DND-41 (cell line): ENCODE results near the gene TEX13B.
"Not testable (repeated sequence)": the region's sequence is repeated elsewhere in the genome, so short reads cannot be mapped to it uniquely, and the experiment has no call there.

Experiments
- ATAC-seq: fragments of 200-7000 bp; cut with Tn5 transposase; 3 replicates; pipeline ENCODE4 v1.9.1; 2021; ENCODE audit warnings: low read depth; ENCODE audit not compliant: insufficient read depth
- DNase-seq: peaks from one replicate; pipeline ENCODE4 v3.0.0-alpha.2; 2020
- H2AFZ ChIP-seq: 2 replicates; pipeline ENCODE4 v1.6.0; 2012; ENCODE audit warnings: low read depth, low read length
- H3K27ac ChIP-seq: 2 replicates; pipeline ENCODE4 v1.5.1; 2012; ENCODE audit warnings: low read length, inconsistent platforms
- H3K27me3 ChIP-seq: fragments of 200-600 bp; sonication (generic); 2 replicates; pipeline ENCODE4 v1.6.0; 2012; ENCODE audit warnings: low read length, mild to moderate bottlenecking, inconsistent platforms; ENCODE audit not compliant: insufficient read depth, poor library complexity
- H3K36me3 ChIP-seq: 2 replicates; pipeline ENCODE4 v1.5.1; 2012; ENCODE audit warnings: low read length, inconsistent platforms; ENCODE audit not compliant: insufficient read depth
- H3K4me1 ChIP-seq: 2 replicates; pipeline ENCODE4 v1.5.1; 2012; ENCODE audit warnings: mild to moderate bottlenecking, low read length; ENCODE audit not compliant: insufficient read depth
- H3K4me2 ChIP-seq: 2 replicates; pipeline ENCODE4 v1.6.0; 2012; ENCODE audit warnings: mild to moderate bottlenecking, moderate library complexity, low read length, inconsistent platforms; ENCODE audit not compliant: insufficient read depth
- H3K4me3 ChIP-seq, 2 experiments: fragments of 200-600 bp in 1 of 2; shearing (Covaris generic) in 1 of 2; 2 replicates each; pipeline ENCODE4 v1.5.1; 2012 to 2016; ENCODE audit warnings: inconsistent platforms in 2 of 2, low read length in 2 of 2, mild to moderate bottlenecking in 2 of 2, low read depth in 1 of 2, moderate library complexity in 1 of 2
- H3K79me2 ChIP-seq: 2 replicates; pipeline ENCODE4 v1.6.0; 2012; ENCODE audit warnings: low read length, inconsistent platforms; ENCODE audit not compliant: insufficient read depth
- H3K9ac ChIP-seq: 2 replicates; pipeline ENCODE4 v1.6.0; 2012; ENCODE audit warnings: low read depth, mild to moderate bottlenecking, inconsistent platforms, low read length, moderate library complexity
- H3K9me3 ChIP-seq: 2 replicates; pipeline ENCODE4 v1.5.1; 2012; ENCODE audit warnings: low read length, moderate library complexity, mild to moderate bottlenecking, inconsistent platforms; ENCODE audit not compliant: insufficient read depth, severe bottlenecking
- H4K20me1 ChIP-seq: 2 replicates; pipeline ENCODE4 v1.6.0; 2012; ENCODE audit warnings: low read length; ENCODE audit not compliant: insufficient read depth
- CTCF ChIP-seq: IDR thresholded peaks from 2 replicates; pipeline ENCODE4 v1.5.1; 2012; ENCODE audit warnings: borderline replicate concordance, low read length, moderate library complexity, mild to moderate bottlenecking; ENCODE audit not compliant: poor library complexity, severe bottlenecking; ENCODE audit errors: extremely low read depth
- EZH2 ChIP-seq: IDR thresholded peaks from 3 replicates; pipeline ENCODE4 v1.6.1; 2012; ENCODE audit warnings: borderline replicate concordance, low read depth, mild to moderate bottlenecking, moderate library complexity, low read length, inconsistent platforms; ENCODE audit not compliant: severe bottlenecking

TEX13B gene

DNA sequence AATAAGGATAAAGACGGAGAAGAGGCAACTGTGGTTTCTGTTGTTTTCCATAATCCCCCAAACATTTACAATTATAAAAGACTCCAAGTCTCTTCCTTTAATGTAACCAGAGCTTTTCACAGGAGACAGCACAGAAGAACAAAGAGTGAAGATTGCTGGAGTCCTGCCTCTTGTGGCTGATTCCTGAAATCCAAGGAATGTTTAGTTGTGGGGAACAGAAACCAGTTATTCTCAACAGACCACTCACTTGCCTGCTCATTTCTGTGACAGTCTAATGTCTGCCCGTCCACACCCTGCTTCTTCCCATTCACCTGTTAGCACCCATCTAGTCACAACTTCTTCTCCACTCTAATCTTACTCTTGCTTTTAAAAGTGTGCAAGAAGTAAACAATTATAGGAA is 12.1 kb downstream of the TEX13B start:
- no peaks in the 10 kb centered on the region for H3K27me3 ChIP-seq
- no peak overlapping the region for H3K4me2 ChIP-seq
- TF ChIP-seq EZH2 (no peak), CTCF (no peak)
- no peaks in the 10 kb centered on the region for H4K20me1 ChIP-seq
- no peaks in the 10 kb centered on the region for H3K79me2 ChIP-seq
- H3K9me3 ChIP-seq = no peaks in the 10 kb centered on the region
- H3K27ac ChIP-seq = no peak overlapping the region
- H3K4me1 ChIP-seq = no peaks in the 10 kb centered on the region
- H3K9ac ChIP-seq = no peak overlapping the region
- DNase-seq (no peak), ATAC-seq (no peak)
- H3K36me3 ChIP-seq = no peaks in the 10 kb centered on the region
- no peak overlapping the region for H3K4me3 ChIP-seq
- H2AFZ ChIP-seq = no peak overlapping the region

- H3K9me3 ChIP-seq = no peaks in the 10 kb centered on the region
- H3K4me2 ChIP-seq = no peak overlapping the region
- TF ChIP-seq EZH2 (no peak), CTCF (no peak)
- no peaks in the 10 kb centered on the region for H4K20me1 ChIP-seq
- no peak overlapping the region for H3K4me3 ChIP-seq
- no peak overlapping the region for H3K9ac ChIP-seq
- H3K4me1 ChIP-seq = no peaks in the 10 kb centered on the region
- no peaks in the 10 kb centered on the region for H3K27me3 ChIP-seq
- ATAC-seq (no peak), DNase-seq (no peak)
- H3K36me3 ChIP-seq = no peaks in the 10 kb centered on the region
- no peak overlapping the region for H3K27ac ChIP-seq
- no peak overlapping the region for H2AFZ ChIP-seq
- no peaks in the 10 kb centered on the region for H3K79me2 ChIP-seq
These were observed 13.5 kb downstream of the TEX13B start for GRCh38 chrX:107968623-107969022.

DNA sequence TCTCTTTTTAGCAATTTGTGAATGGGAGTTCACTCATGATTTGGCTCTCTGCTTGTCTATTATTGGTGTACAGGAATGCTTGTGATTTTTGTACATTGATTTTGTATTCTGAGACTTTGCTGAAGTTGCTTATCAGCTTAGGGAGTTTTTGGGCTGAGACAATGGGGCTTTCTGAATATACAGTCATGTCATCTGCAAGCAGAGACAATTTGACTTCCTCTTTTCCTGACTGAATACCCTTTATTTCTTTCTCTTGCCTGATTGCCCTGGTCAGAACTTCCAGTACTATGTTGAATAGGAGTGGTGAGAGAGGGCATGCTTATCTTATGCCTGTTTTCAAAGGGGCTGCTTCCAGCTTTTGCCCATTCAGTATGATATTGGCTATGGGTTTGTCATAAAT is 26.8 kb downstream of the TEX13B start:
- H3K79me2 ChIP-seq, H2AFZ ChIP-seq, H3K4me3 ChIP-seq, ATAC-seq, H3K27ac ChIP-seq, H4K20me1 ChIP-seq, H3K36me3 ChIP-seq, DNase-seq, H3K4me1 ChIP-seq, H3K9me3 ChIP-seq, H3K4me2 ChIP-seq, H3K27me3 ChIP-seq, H3K9ac ChIP-seq: not testable (repeated sequence)

DNA sequence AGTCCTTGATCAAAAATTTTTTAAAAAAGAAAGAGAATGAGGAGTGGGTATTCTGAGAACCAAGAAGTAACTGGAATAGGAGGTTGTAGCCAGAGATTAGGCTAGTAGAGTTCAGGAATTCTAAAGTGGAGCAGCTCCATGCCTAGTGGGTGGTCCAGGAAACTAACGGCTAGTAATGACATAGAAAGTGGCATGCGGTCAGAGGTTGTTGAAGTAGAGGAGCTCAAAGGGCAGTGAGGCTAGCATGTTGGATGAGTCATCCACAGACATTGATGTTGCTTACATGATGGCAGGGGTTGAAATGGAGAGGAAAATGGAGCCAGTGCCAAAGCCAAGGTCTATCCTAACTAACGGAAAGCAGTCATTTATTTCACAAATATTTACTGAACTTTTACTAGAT is 42.1 kb downstream of the TEX13B start:
- Histone ChIP-seq H3K9me3 (no peaks in the 10 kb centered on the region), H3K79me2 (no peaks in the 10 kb centered on the region), H3K4me1 (no peaks in the 10 kb centered on the region), H3K4me2 (no peak overlapping the region), H3K4me3 (no peak overlapping the region), H3K9ac (no peak overlapping the region), H2AFZ (no peak overlapping the region), H3K36me3 (no peaks in the 10 kb centered on the region), H3K27me3 (no peaks in the 10 kb centered on the region), H4K20me1 (no peaks in the 10 kb centered on the region), H3K27ac (no peak overlapping the region)
- TF ChIP-seq CTCF (no peak), EZH2 (no peak)
- DNase-seq (no peak), ATAC-seq (no peak)
